PC-3 (cell line): ENCODE data around the gene AGAP1.

Source experiments
- CTCF ChIP-seq: fragments of 300-600 bp; sonication (generic); conservative IDR thresholded peaks from 2 replicates; pipeline ENCODE4 v1.5.1; 2017; ENCODE audit warnings: antibody characterized with exemption, low read depth, mild to moderate bottlenecking, low read length
- EZH2 ChIP-seq: fragments of 300-600 bp; sonication (generic); IDR thresholded peaks from one replicate; pipeline ENCODE4 v1.6.1; 2017; ENCODE audit warnings: antibody characterized with exemption, mild to moderate bottlenecking, low read length; ENCODE audit not compliant: unreplicated experiment
- EZH2phosphoT487 ChIP-seq: fragments of 300-600 bp; sonication (generic); IDR thresholded peaks from 2 replicates; pipeline ENCODE4 v1.6.1; 2018; ENCODE audit warnings: mild to moderate bottlenecking, antibody characterized with exemption, low read length, borderline replicate concordance

DNA sequence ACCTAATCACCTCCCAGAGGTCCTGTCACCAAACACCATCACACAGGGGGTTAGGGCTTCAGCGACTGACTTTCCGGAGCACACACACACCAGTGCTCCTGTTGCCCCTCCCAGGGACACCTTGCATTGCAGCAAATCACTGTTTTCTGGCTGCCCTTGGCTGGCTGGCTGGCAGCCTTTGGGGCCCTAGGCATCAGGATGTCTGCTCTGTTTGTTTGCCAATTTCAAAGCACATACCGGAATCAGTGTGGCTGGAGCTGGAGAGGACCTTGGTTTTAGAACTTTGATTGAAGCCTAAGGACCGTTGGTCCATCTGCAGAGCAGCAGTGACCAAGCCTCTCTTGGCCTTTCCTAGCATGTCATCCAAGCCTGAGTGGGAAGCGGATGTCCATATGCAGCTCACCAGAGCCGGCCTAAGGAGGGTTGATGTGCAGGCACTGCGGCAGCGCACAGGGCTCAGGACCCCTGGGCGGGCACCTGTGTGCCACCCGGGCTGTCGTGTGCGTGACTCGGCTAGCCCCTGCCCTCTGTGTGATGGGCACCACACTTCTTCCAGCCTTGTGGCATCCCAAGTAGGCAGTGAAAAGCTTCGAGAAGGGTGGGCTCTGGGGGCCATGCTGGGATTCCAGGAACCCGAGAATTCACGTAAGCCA, 612.2 kb downstream of the AGAP1 start:
- TF ChIP-seq EZH2phosphoT487, result no peak
- TF ChIP-seq CTCF, result no peak
- TF ChIP-seq EZH2, result no peak
